Aorta (tissue), 5 donors: ENCODE data around the gene HIPK2. TPM values are rescaled to one million over a fixed set of nuclear protein-coding genes. Genes with fewer than 3 reads are reported as not detected.
A peak's percentile ranks its signal among the peaks of the same experiment; 100 is the strongest.

Experiments used
- ATAC-seq: fragments of 200-7000 bp; cut with Tn5 transposase; one replicate; pipeline ENCODE4 v1.9.1; 2022; ENCODE audit warnings: moderate library complexity; ENCODE audit not compliant: low FRiP score
- DNase-seq, 2 donors: peaks; one replicate each; pipeline ENCODE4 v3.0.0-alpha.2; 2020
- H3K27ac ChIP-seq, 2 donors: one replicate each; pipeline ENCODE4 v1.5.1; 2013; ENCODE audit warnings: low read length in 2 of 2, mild to moderate bottlenecking in 2 of 2, moderate library complexity in 2 of 2, control low read depth in 1 of 2, inconsistent platforms in 1 of 2, low read depth in 1 of 2
- H3K27me3 ChIP-seq, 2 donors: one replicate each; pipeline ENCODE4 v1.6.1; 2013; ENCODE audit warnings: control low read depth in 1 of 2, low read length in 1 of 2, mild to moderate bottlenecking in 1 of 2, moderate library complexity in 1 of 2; ENCODE audit not compliant: insufficient read depth in 2 of 2, control insufficient read depth in 1 of 2
- H3K36me3 ChIP-seq, 2 donors: one replicate each; pipeline ENCODE4 v1.6.1; 2013; ENCODE audit warnings: control low read depth in 1 of 2, low read length in 1 of 2, mild to moderate bottlenecking in 1 of 2; ENCODE audit not compliant: insufficient read depth in 2 of 2, control insufficient read depth in 1 of 2
- H3K4me1 ChIP-seq, 2 donors: one replicate each; pipeline ENCODE4 v1.6.1; 2013; ENCODE audit warnings: low read length in 2 of 2, control low read depth in 1 of 2, mild to moderate bottlenecking in 1 of 2, moderate library complexity in 1 of 2; ENCODE audit not compliant: insufficient read depth in 2 of 2, control insufficient read depth in 1 of 2
- H3K4me3 ChIP-seq, 2 donors: one replicate each; pipeline ENCODE4 v1.5.1; 2013; ENCODE audit warnings: low read length in 2 of 2, control low read depth in 1 of 2, mild to moderate bottlenecking in 1 of 2
- H3K9me3 ChIP-seq: one replicate; pipeline ENCODE4 v1.6.1; 2013; ENCODE audit warnings: mild to moderate bottlenecking, low read length; ENCODE audit not compliant: control insufficient read depth
- WGBS, 2 donors: extraction: QIAGEN DNeasy Blood & Tissue Kit; methylation state at CpG; one replicate each; pipeline ENCODE4 v1.1.7; 2013; 5-methylcytosine and 5-hydroxymethylcytosine counted together
- intact Hi-C, 2 donors: fragments of 100-400 bp; cut with DNase I; formaldehyde crosslinking; loops; one replicate each; pipeline versions ENCODE4 v1.14.2 to v1.15.0; 2022
- polyA plus RNA-seq, 2 donors: library from polyadenylated mRNA; stranded (reverse); fragments of 200-250 nt; gene quantifications; one replicate each; pipeline ENCODE4 v1.2.3, GENCODE V29; 2013
- total RNA-seq, 2 donors: library from RNA; stranded (reverse); fragmentation: NEBNext Ultra II Directional; extraction: Animal tissue kit (Norgen Biotek cat#: 25700); gene quantifications; one replicate each; pipeline ENCODE4 v1.2.1, GENCODE V29; 2021
- donor health status: healthy with polysubstance abuse.
- donor health status: Bipolar disorder and iron deficiency.
- donor health status: DM: no; HTN: no; CAD: no.
- donor health status: DM: no; HTN: no; CAD: no.
- donor health status: DM: yes; HTN: yes; CAD: no.

The HIPK2 gene
- total and polyA plus RNA-seq, 4 donors: 9.4 to 108 (median 23.9) TPM

- peaks cover 3 to 9% of the 10 kb centered on the region in 2 donors for H3K36me3 ChIP-seq
- intact Hi-C loops: no loop called here
- WGBS, 2 donors: 94 to 95% methylated on average over 15 of the region's 15 CpGs
- no peaks in the 10 kb centered on the region for H3K27me3 ChIP-seq
- no peak overlapping the region for H3K27ac ChIP-seq
- DNase-seq: no peak
- H3K9me3 ChIP-seq: no peaks in the 10 kb centered on the region
- ATAC-seq: no peak
- H3K4me3 ChIP-seq: no peak overlapping the region
- no peaks in the 10 kb centered on the region for H3K4me1 ChIP-seq
Measured at GRCh38 chr7:139572071-139572470, 205.7 kb downstream of the HIPK2 start.

GRCh38 chr7:139571651-139572050 lies 206.1 kb downstream of the HIPK2 start:
- Histone ChIP-seq H3K27ac (no peak overlapping the region), H3K27me3 (no peaks in the 10 kb centered on the region), H3K36me3 (peaks cover 3 to 8% of the 10 kb centered on the region in 2 donors), H3K9me3 (no peaks in the 10 kb centered on the region), H3K4me3 (no peak overlapping the region), H3K4me1 (no peaks in the 10 kb centered on the region)
- intact Hi-C loops: no loop called here
- DNase-seq (peak in 1 of 2 donors; percentile 52), ATAC-seq (no peak)
- 96 to 97% methylated on average over 20 of the region's 20 CpGs for WGBS, 2 donors

DNA sequence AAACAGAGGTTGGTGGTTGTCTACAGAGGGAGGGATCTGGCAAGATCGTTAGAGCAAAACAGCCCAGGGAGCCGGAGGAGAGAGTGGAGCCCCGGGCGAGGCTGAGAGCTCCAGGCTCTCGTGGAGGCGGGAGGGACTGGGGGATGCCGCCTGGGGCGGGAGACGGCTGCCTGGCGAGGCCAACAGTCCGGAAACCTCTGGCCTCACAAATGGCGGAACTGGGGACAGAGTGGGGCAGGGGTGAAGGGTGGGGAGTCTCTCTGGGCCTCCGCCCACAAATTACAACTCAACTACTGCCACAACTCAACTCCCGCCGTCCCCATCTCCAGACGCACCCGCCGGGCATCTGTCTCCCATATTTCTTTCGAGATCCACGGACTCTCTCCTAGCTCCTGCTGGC lies 206.6 kb downstream of the HIPK2 start:
- ATAC-seq: no peak
- H3K4me3 ChIP-seq: no peak overlapping the region
- peak in 1 of 2 donors; percentile 57 for DNase-seq
- no peak overlapping the region for H3K27ac ChIP-seq
- peaks cover 3 to 7% of the 10 kb centered on the region in 2 donors for H3K36me3 ChIP-seq
- no peaks in the 10 kb centered on the region for H3K27me3 ChIP-seq
- no peaks in the 10 kb centered on the region for H3K9me3 ChIP-seq
- 84 to 86% methylated on average over 20 of the region's 20 CpGs for WGBS, 2 donors
- no peaks in the 10 kb centered on the region for H3K4me1 ChIP-seq
- intact Hi-C loops: no loop called here

GRCh38 chr7:139570626-139571025 lies 207.2 kb downstream of the HIPK2 start:
- Histone ChIP-seq H3K36me3 (peaks cover 3 to 6% of the 10 kb centered on the region in 2 donors), H3K27ac (no peak overlapping the region), H3K9me3 (no peaks in the 10 kb centered on the region), H3K4me1 (no peaks in the 10 kb centered on the region), H3K4me3 (no peak overlapping the region), H3K27me3 (no peaks in the 10 kb centered on the region)
- DNase-seq (no peak), ATAC-seq (no peak)
- WGBS, 2 donors: 86 to 89% methylated on average over 5 of the region's 5 CpGs
- intact Hi-C loops: no loop called here

GRCh38 chr7:139570119-139570518 lies 207.7 kb downstream of the HIPK2 start:
- intact Hi-C loops: no loop called here
- Histone ChIP-seq H3K9me3 (no peaks in the 10 kb centered on the region), H3K27me3 (no peaks in the 10 kb centered on the region), H3K36me3 (peaks cover 3 to 6% of the 10 kb centered on the region in 2 donors), H3K4me1 (no peaks in the 10 kb centered on the region), H3K27ac (no peak overlapping the region), H3K4me3 (no peak overlapping the region)
- DNase-seq (no peak), ATAC-seq (no peak)
- 61 to 72% methylated on average over 8 of the region's 8 CpGs for WGBS, 2 donors

DNA sequence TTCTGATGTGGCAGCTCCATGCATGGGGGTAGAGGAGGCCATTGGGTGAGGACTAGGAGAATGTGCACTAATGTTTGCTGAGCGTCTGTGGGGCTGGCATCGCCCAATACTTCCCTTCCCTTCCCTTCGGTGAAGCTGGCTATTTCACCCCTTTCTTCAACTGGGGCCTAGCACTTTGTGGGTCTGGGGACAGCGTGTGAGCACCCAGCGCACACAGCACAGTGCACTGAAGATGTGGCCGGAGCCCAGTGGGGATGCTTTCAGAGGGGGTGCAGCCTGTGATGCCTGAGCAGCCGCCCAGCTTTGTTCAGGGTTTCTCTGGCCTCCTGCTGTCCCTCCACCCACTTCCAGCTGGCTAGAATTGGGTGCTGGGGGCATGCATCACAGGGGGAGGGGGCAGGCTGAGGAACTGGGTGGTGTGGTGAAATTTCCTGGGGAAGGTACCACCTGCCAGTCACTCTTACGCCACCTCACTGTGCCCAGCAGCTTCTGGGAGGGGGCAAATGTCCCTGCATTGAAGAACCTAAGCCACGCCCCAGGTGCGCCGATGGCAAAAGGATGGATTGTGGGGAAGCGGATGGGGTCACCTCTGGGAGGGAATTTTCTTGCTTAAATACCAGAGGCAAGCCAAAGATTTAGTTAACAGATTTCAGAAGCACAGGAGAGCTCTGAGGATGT lies 208.8 kb downstream of the HIPK2 start:
- Histone ChIP-seq H3K9me3 (no peaks in the 10 kb centered on the region), H3K27me3 (no peaks in the 10 kb centered on the region), H3K4me1 (no peaks in the 10 kb centered on the region), H3K36me3 (peaks cover 0 to 6% of the 10 kb centered on the region in 2 donors), H3K4me3 (no peak overlapping the region), H3K27ac (no peak overlapping the region)
- WGBS, 2 donors: 89 to 97% methylated on average over 12 of the region's 12 CpGs
- intact Hi-C loops: no loop called here
- no peak for ATAC-seq
- DNase-seq: peak in 1 of 2 donors; percentile 61

GRCh38 chr7:139568346-139568675 lies 209.5 kb downstream of the HIPK2 start:
- Histone ChIP-seq H3K27ac (no peak overlapping the region), H3K4me1 (no peaks in the 10 kb centered on the region), H3K36me3 (peaks cover 0 to 6% of the 10 kb centered on the region in 2 donors), H3K4me3 (no peak overlapping the region), H3K27me3 (no peaks in the 10 kb centered on the region), H3K9me3 (no peaks in the 10 kb centered on the region)
- ATAC-seq: no peak
- WGBS, 2 donors: 87 to 89% methylated on average over 6 of the region's 6 CpGs
- DNase-seq: no peak
- intact Hi-C loops: no loop called here

DNA sequence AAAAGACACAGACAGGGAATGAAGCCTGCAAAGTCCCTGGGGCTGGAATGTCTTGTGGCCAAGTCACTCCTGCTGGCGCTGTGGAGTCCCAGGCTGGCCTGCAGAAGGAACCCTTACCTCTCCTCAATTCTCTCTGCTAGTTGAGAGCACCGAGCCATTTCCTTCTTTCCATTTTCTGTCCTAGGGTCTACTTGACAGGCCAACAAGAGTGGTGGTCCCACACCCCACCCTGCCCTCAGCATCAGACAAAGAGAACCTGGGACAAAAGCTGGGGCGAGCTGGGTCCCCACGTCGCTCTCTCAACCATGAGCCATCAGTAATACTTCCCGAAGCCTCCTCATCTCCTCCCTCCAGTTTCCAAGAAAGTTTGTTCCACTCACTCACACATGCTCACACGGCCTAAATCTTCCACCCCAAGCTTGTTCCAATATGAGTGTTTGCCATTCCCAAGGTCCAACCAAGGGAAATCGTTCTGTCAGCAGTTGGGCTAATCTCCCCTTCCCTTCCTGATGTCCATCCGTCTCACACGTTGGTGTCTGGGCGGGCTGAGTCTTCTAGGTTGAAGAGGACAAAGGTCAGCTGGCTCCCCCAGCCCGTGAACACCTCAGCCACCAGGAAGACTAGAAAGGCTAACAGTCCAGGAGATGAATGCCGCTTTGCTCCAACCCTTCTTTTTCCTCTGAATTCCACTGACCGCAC lies 210.0 kb downstream of the HIPK2 start:
- intact Hi-C loops: no loop called here
- DNase-seq: peak in 1 of 2 donors; percentile 68
- 79 to 90% methylated on average over 14 of the region's 14 CpGs for WGBS, 2 donors

More for the DNA sequence above, 210.0 kb downstream of the HIPK2 start:
- no peak for ATAC-seq
- H3K9me3 ChIP-seq: no peaks in the 10 kb centered on the region
- no peak overlapping the region for H3K4me3 ChIP-seq
- peaks cover 0 to 2% of the 10 kb centered on the region in 2 donors for H3K36me3 ChIP-seq
- H3K27me3 ChIP-seq: no peaks in the 10 kb centered on the region
- H3K27ac ChIP-seq: no peak overlapping the region
- H3K4me1 ChIP-seq: no peaks in the 10 kb centered on the region
